Endodermal cell (in vitro differentiated cells): Measurements from ENCODE around the gene ADCY2. TPM values are rescaled to one million over a fixed set of nuclear protein-coding genes. Genes with fewer than 3 reads are reported as not detected.

Source experiments
- DNase-seq: peaks from one replicate; pipeline ENCODE4 v3.0.0-alpha.2; 2017
- H3K27ac ChIP-seq: 2 replicates; pipeline ENCODE4 v1.5.1; 2013; ENCODE audit warnings: mild to moderate bottlenecking, low read depth, low read length, moderate library complexity
- H3K27me3 ChIP-seq: 2 replicates; pipeline ENCODE4 v1.6.1; 2013; ENCODE audit warnings: mild to moderate bottlenecking, low read length, moderate library complexity; ENCODE audit not compliant: insufficient read depth, control insufficient read depth, poor library complexity, severe bottlenecking
- H3K36me3 ChIP-seq: 2 replicates; pipeline ENCODE4 v1.7.0; 2013; ENCODE audit warnings: mild to moderate bottlenecking, low read length, moderate library complexity; ENCODE audit not compliant: control insufficient read depth, insufficient read depth
- H3K4me1 ChIP-seq: one replicate; pipeline ENCODE4 v1.7.0; 2013; ENCODE audit warnings: low read length; ENCODE audit not compliant: control insufficient read depth, insufficient read depth
- H3K4me3 ChIP-seq: 2 replicates; pipeline ENCODE4 v1.5.1; 2013; ENCODE audit warnings: mild to moderate bottlenecking, low read length, moderate library complexity
- H3K9ac ChIP-seq: 2 replicates; pipeline ENCODE4 v1.6.1; 2013; ENCODE audit warnings: mild to moderate bottlenecking, low read length, moderate library complexity; ENCODE audit not compliant: poor library complexity, severe bottlenecking; ENCODE audit errors: extremely low read depth
- H3K9me3 ChIP-seq: 2 replicates; pipeline ENCODE4 v1.6.1; 2013; ENCODE audit warnings: mild to moderate bottlenecking, low read length, moderate library complexity; ENCODE audit not compliant: control insufficient read depth
- H3K27ac Mint-ChIP-seq: 2 replicates; pipeline ENCODE4 v1.8.0; 2020; ENCODE audit warnings: mixed read lengths
- H3K27me3 Mint-ChIP-seq: 2 replicates; pipeline ENCODE4 v1.8.0; 2021; ENCODE audit warnings: mild to moderate bottlenecking, mixed read lengths; ENCODE audit not compliant: insufficient read depth
- H3K36me3 Mint-ChIP-seq: 2 replicates; pipeline ENCODE4 v1.8.0; 2020; ENCODE audit warnings: low read depth, mixed read lengths
- H3K4me1 Mint-ChIP-seq: 2 replicates; pipeline ENCODE4 v1.8.0; 2020; ENCODE audit warnings: mixed read lengths
- H3K4me3 Mint-ChIP-seq: 2 replicates; pipeline ENCODE4 v1.8.0; 2020; ENCODE audit warnings: mild to moderate bottlenecking, moderate library complexity, mixed read lengths
- H3K9me3 Mint-ChIP-seq: 2 replicates; pipeline ENCODE4 v1.8.0; 2020; ENCODE audit warnings: mild to moderate bottlenecking, mixed read lengths
- CTCF ChIP-seq: fragments of 200-600 bp; sonication (generic); conservative IDR thresholded peaks from 2 replicates; pipeline ENCODE4 v1.5.0; 2021; ENCODE audit warnings: antibody characterized with exemption, mild to moderate bottlenecking
- WGBS, 2 experiments: methylation state at CpG; one replicate each; pipeline versions ENCODE4 v1.1.5 to v1.1.7; 2013; ENCODE audit warnings: missing lambda C conversion rate in 2 of 2, mixed read lengths in 1 of 2; ENCODE audit not compliant: insufficient coverage in 1 of 2, insufficient read length in 1 of 2; 5-methylcytosine and 5-hydroxymethylcytosine counted together
- total RNA-seq, 2 donors: library from RNA; stranded (reverse); fragmentation: NEBNext Ultra II Directional in 1 of 2; extraction: Animal tissue kit (Norgen Biotek cat#: 25700) in 1 of 2; gene quantifications; 2 replicates in 1 of 2; 3 replicates in 1 of 2; pipeline ENCODE4 v1.2.1, GENCODE V29; 2021

The ADCY2 gene
- total RNA-seq, 2 donors from 2014 or later: 61.5 to 63.2 TPM

GRCh38 chr5:7592910-7593309 is 197.0 kb downstream of the ADCY2 start:
- Mint-ChIP-seq H3K9me3 (no peaks in the 10 kb centered on the region), H3K4me1 (peaks cover 16% of the 10 kb centered on the region), H3K27me3 (no peaks in the 10 kb centered on the region), H3K36me3 (peaks cover 2% of the 10 kb centered on the region), H3K27ac (no peak overlapping the region), H3K4me3 (no peak overlapping the region)
- Histone ChIP-seq H3K4me3 (no peak overlapping the region), H3K36me3 (no peaks in the 10 kb centered on the region), H3K27me3 (no peaks in the 10 kb centered on the region), H3K9ac (no peak overlapping the region), H3K9me3 (no peaks in the 10 kb centered on the region), H3K4me1 (peaks cover 16% of the 10 kb centered on the region), H3K27ac (no peak overlapping the region)
- 71 to 80% methylated on average over 5 of the region's 6 CpGs for WGBS, 2 experiments
- TF ChIP-seq CTCF: peak; percentile 78
- DNase-seq: peak; percentile 68

GRCh38 chr5:7597059-7597642 is 201.2 kb downstream of the ADCY2 start:
- no peak overlapping the region for H3K9ac ChIP-seq
- peaks cover 16% of the 10 kb centered on the region for H3K4me1 ChIP-seq
- H3K9me3 ChIP-seq: no peaks in the 10 kb centered on the region
- Mint-ChIP-seq H3K4me1 (peaks cover 16% of the 10 kb centered on the region), H3K4me3 (no peak overlapping the region), H3K27ac (no peak overlapping the region), H3K36me3 (peaks cover 19% of the 10 kb centered on the region), H3K27me3 (no peaks in the 10 kb centered on the region), H3K9me3 (no peaks in the 10 kb centered on the region)
- no peak overlapping the region for H3K4me3 ChIP-seq
- no peaks in the 10 kb centered on the region for H3K36me3 ChIP-seq
- TF ChIP-seq CTCF: no peak
- 92 to 98% methylated on average over 3 to 6 of the region's 6 CpGs for WGBS, 2 experiments
- no peaks in the 10 kb centered on the region for H3K27me3 ChIP-seq
- no peak overlapping the region for H3K27ac ChIP-seq
- DNase-seq: no peak

GRCh38 chr5:7606840-7607465 is 211.0 kb downstream of the ADCY2 start:
- H3K27ac ChIP-seq: no peak overlapping the region
- peaks cover 16% of the 10 kb centered on the region for H3K36me3 Mint-ChIP-seq
- 59 to 69% methylated on average over 2 to 4 of the region's 4 CpGs for WGBS, 2 experiments
- H3K4me3 Mint-ChIP-seq: no peak overlapping the region
- TF ChIP-seq CTCF: no peak
- peaks cover 15% of the 10 kb centered on the region for H3K4me1 ChIP-seq
- H3K4me3 ChIP-seq: no peak overlapping the region
- H3K36me3 ChIP-seq: no peaks in the 10 kb centered on the region
- peaks cover 23% of the 10 kb centered on the region for H3K4me1 Mint-ChIP-seq
- H3K27me3 ChIP-seq: no peaks in the 10 kb centered on the region
- H3K9me3 Mint-ChIP-seq: peaks cover 5% of the 10 kb centered on the region
- peak; percentile 66 for DNase-seq
- H3K9me3 ChIP-seq: no peaks in the 10 kb centered on the region
- no peaks in the 10 kb centered on the region for H3K27me3 Mint-ChIP-seq
- no peak overlapping the region for H3K9ac ChIP-seq
- H3K27ac Mint-ChIP-seq: peak overlapping the region; percentile 86
